Stimulated activated naive CD8-positive, alpha-beta T cell treated with anti-CD3 and anti-CD28 coated beads, Interleukin-15, Interleukin-2, amounts not matched to agents 100 U/mL and 50 U/mL, for 24 hours (primary cell): ENCODE results near the gene WNT1.

ENCODE experiments used
- ATAC-seq: fragments of 150-1000 bp; cut with Tn5 transposase; one replicate; pipeline ENCODE4 v1.10.0; 2021
- DNase-seq: peaks from one replicate; pipeline ENCODE4 v3.0.0; 2021

Gene WNT1

GRCh38 chr12:49000346-49000745 lies 22.2 kb downstream of the WNT1 start:
- DNase-seq (no peak), ATAC-seq (no peak)

- DNase-seq, result no peak
- no peak for ATAC-seq
Observed at GRCh38 chr12:49008943-49009342, 30.8 kb downstream of the WNT1 start.

- no peak for DNase-seq
Observed at GRCh38 chr12:49010092-49010668, 32.1 kb downstream of the WNT1 start.

GRCh38 chr12:49012739-49013138 lies 34.6 kb downstream of the WNT1 start:
- no peak for DNase-seq
- no peak for ATAC-seq

More at GRCh38 chr12:49010092-49010668, 32.1 kb downstream of the WNT1 start:
- no peak for ATAC-seq

GRCh38 chr12:49013428-49013827 lies 35.3 kb downstream of the WNT1 start:
- DNase-seq (no peak), ATAC-seq (no peak)

- no peak for DNase-seq
- no peak for ATAC-seq
Observed at GRCh38 chr12:49014547-49014946, 36.4 kb downstream of the WNT1 start.

- DNase-seq, result no peak
Observed at GRCh38 chr12:49015196-49015595, 37.1 kb downstream of the WNT1 start.

GRCh38 chr12:49017891-49018260 lies 39.8 kb downstream of the WNT1 start:
- peak; percentile 66 for DNase-seq
- peak; percentile 62 for ATAC-seq

More at GRCh38 chr12:49015196-49015595, 37.1 kb downstream of the WNT1 start:
- no peak for ATAC-seq

- peak; percentile 96 for DNase-seq
Observed at GRCh38 chr12:49018261-49019119, 40.4 kb downstream of the WNT1 start, which contains the start of gene PRKAG1. Gene PRKAG1 (minus strand): TSS chr12:49018776. CDS start chr12:49018740, 36 bp downstream.

GRCh38 chr12:49019120-49019430 lies 41.0 kb downstream of the WNT1 start:
- peak; percentile 14 for ATAC-seq

More at GRCh38 chr12:49018261-49019119, 40.4 kb downstream of the WNT1 start, which contains the start of gene PRKAG1:
- ATAC-seq, result peak; percentile 89

GRCh38 chr12:49019443-49020324 lies 41.6 kb downstream of the WNT1 start:
- no peak for ATAC-seq
- peak; percentile 61 for DNase-seq

More at GRCh38 chr12:49019120-49019430, 41.0 kb downstream of the WNT1 start:
- no peak for DNase-seq

GRCh38 chr12:49020441-49020840 lies 42.3 kb downstream of the WNT1 start:
- DNase-seq (no peak), ATAC-seq (no peak)

GRCh38 chr12:49021292-49021915 lies 43.3 kb downstream of the WNT1 start:
- DNase-seq, result no peak
- ATAC-seq, result no peak

GRCh38 chr12:49022558-49023178 lies 44.5 kb downstream of the WNT1 start:
- no peak for DNase-seq
- ATAC-seq, result no peak

GRCh38 chr12:49023812-49024211 lies 45.7 kb downstream of the WNT1 start:
- DNase-seq, result no peak
- ATAC-seq, result no peak

- DNase-seq (no peak), ATAC-seq (no peak)
Observed at GRCh38 chr12:49024543-49024942, 46.4 kb downstream of the WNT1 start.

GRCh38 chr12:49025463-49025862 lies 47.3 kb downstream of the WNT1 start:
- ATAC-seq, result no peak
- no peak for DNase-seq

- ATAC-seq (no peak), DNase-seq (no peak)
Observed at GRCh38 chr12:49026101-49026500, 48.0 kb downstream of the WNT1 start.

- DNase-seq (no peak), ATAC-seq (no peak)
Observed at GRCh38 chr12:49026678-49027480, 48.8 kb downstream of the WNT1 start.

GRCh38 chr12:49027846-49028555 lies 49.9 kb downstream of the WNT1 start:
- DNase-seq (no peak), ATAC-seq (no peak)
